PC-3 (cell line): ENCODE results near the gene STXBP1. TPM values are rescaled to one million over a fixed set of nuclear protein-coding genes. Genes with fewer than 3 reads are reported as not detected.

Experiments used
- ATAC-seq: fragments of 200-7000 bp; cut with Tn5 transposase; 2 replicates; pipeline ENCODE4 v1.9.1; 2020; ENCODE audit warnings: mild to moderate bottlenecking, moderate library complexity
- Bru-seq: library from RNA; stranded (reverse); fragments of 400-500 nt; gene quantifications from one replicate; lab custom pipeline; 2021; lab: Mats Ljungman, UMichigan
- BruChase-seq, 2 experiments: library from RNA; stranded (reverse); fragments of 400-500 nt; gene quantifications; one replicate each; lab custom pipeline; 2021; lab: Mats Ljungman, UMichigan
- BruUV-seq: library from RNA; stranded (reverse); fragments of 400-500 nt; replicated peaks from 2 replicates; lab custom pipeline; 2021; lab: Mats Ljungman, UMichigan
- CTCF ChIA-PET: fragments of 300-600 bp; sonication (Branson Sonifier 250); formaldehyde crosslinking; loops from one replicate; lab custom pipeline; 2022; ENCODE audit warnings: antibody characterized with exemption; lab: Charles Lee
- POLR2A ChIA-PET: fragments of 300-600 bp; sonication (Branson Sonifier 250); formaldehyde crosslinking; loops from one replicate; lab custom pipeline; 2022; ENCODE audit warnings: antibody characterized with exemption; ENCODE audit not compliant: unreplicated experiment; lab: Charles Lee
- DNase-seq: peaks from one replicate; pipeline ENCODE4 v3.0.0-alpha.2; 2015
- H2AFZ ChIP-seq: fragments of 300-600 bp; sonication (generic); 2 replicates; pipeline ENCODE4 v1.6.0; 2016; ENCODE audit warnings: antibody characterized with exemption, low read length
- H3F3A ChIP-seq: fragments of 300-600 bp; sonication (generic); one replicate; pipeline ENCODE4 v1.6.0; 2017; ENCODE audit warnings: antibody characterized with exemption, low read length, control low read depth, mild to moderate bottlenecking; ENCODE audit not compliant: unreplicated experiment
- H3K27ac ChIP-seq: fragments of 300-600 bp; sonication (generic); 2 replicates; pipeline ENCODE4 v1.5.1; 2016; ENCODE audit warnings: mild to moderate bottlenecking, low read length
- H3K27me3 ChIP-seq: fragments of 300-600 bp; sonication (generic); 2 replicates; pipeline ENCODE4 v1.6.1; 2016; ENCODE audit warnings: low read length, mixed read lengths
- H3K36me3 ChIP-seq: fragments of 300-600 bp; sonication (generic); 2 replicates; pipeline ENCODE4 v1.6.1; 2016; ENCODE audit warnings: low read depth, mixed run types, low read length, mixed read lengths
- H3K4me1 ChIP-seq: fragments of 300-600 bp; sonication (generic); 2 replicates; pipeline ENCODE4 v1.5.1; 2016; ENCODE audit warnings: low read length; ENCODE audit not compliant: insufficient read depth
- H3K4me2 ChIP-seq: fragments of 300-600 bp; sonication (generic); 2 replicates; pipeline ENCODE4 v1.6.0; 2016; ENCODE audit warnings: low read length
- H3K4me3 ChIP-seq: fragments of 300-600 bp; sonication (generic); 2 replicates; pipeline ENCODE4 v1.5.1; 2016; ENCODE audit warnings: mild to moderate bottlenecking, low read length, mixed read lengths
- H3K79me2 ChIP-seq: fragments of 300-600 bp; sonication (generic); 2 replicates; pipeline ENCODE4 v1.6.1; 2017; ENCODE audit warnings: low read length, mixed read lengths
- H3K9ac ChIP-seq: fragments of 300-600 bp; sonication (generic); 2 replicates; pipeline ENCODE4 v1.6.0; 2016; ENCODE audit warnings: mild to moderate bottlenecking, low read length
- H3K9me2 ChIP-seq: fragments of 300-600 bp; sonication (generic); replicated peaks from 2 replicates; pipeline ENCODE4 v1.6.1; 2016; ENCODE audit warnings: mixed run types, low read length, mixed read lengths
- H3K9me3 ChIP-seq: fragments of 300-600 bp; sonication (generic); 2 replicates; pipeline ENCODE4 v1.6.1; 2016; ENCODE audit warnings: low read length, mixed read lengths
- H4K20me1 ChIP-seq: fragments of 300-600 bp; sonication (generic); 2 replicates; pipeline ENCODE4 v1.6.1; 2016; ENCODE audit warnings: low read length, mixed read lengths
- EZH2 ChIP-seq: fragments of 300-600 bp; sonication (generic); IDR thresholded peaks from one replicate; pipeline ENCODE4 v1.6.1; 2017; ENCODE audit warnings: antibody characterized with exemption, mild to moderate bottlenecking, low read length; ENCODE audit not compliant: unreplicated experiment
- EZH2phosphoT487 ChIP-seq: fragments of 300-600 bp; sonication (generic); IDR thresholded peaks from 2 replicates; pipeline ENCODE4 v1.6.1; 2018; ENCODE audit warnings: mild to moderate bottlenecking, antibody characterized with exemption, low read length, borderline replicate concordance
- intact Hi-C: fragments of 100-400 bp; cut with micrococcal nuclease; formaldehyde crosslinking; loops from 2 replicates; pipeline ENCODE4 v1.9.0; 2023
- long read RNA-seq: library from polyadenylated mRNA; unstranded; transcript quantifications from one replicate; pipeline ENCODE4 v2.0.0, GENCODE V29; 2021; ENCODE audit not compliant: unreplicated experiment
- total RNA-seq: library from RNA; depleted of rRNA; stranded (reverse); fragments of >200 nt; gene quantifications from 2 replicates; pipeline ENCODE4 v1.2.3, GENCODE V29; 2014; rRNA removed
- TF ChIP-seq, protein P1 (sequence below): fragments of 300-600 bp; sonication (generic); conservative IDR thresholded peaks from 2 replicates; pipeline ENCODE4 v1.5.1; 2017; ENCODE audit warnings: antibody characterized with exemption, low read depth, mild to moderate bottlenecking, low read length

Gene STXBP1
- total RNA-seq (9.1 and 12.2 TPM in 2 replicates), Bru-seq, nascent RNA (percentile 54 among the genes with signal in this experiment), BruChase-seq, experiment 1, labeled RNA remaining after a 6-hour chase (percentile 61 among the genes with signal in this experiment), BruChase-seq, experiment 2, labeled RNA remaining after a 2-hour chase (percentile 55 among the genes with signal in this experiment)
- long read RNA-seq, transcript STXBP1-201 (19 exons, 3,765 nt): major isoform, 12 of 35 reads
- long read RNA-seq, partial matches to known transcripts: 16 of 35 reads
- long read RNA-seq, other reads (novel, unspliced or antisense): 4 of 35 reads

GRCh38 chr9:127611899-127612790 lies at the start of gene STXBP1:
STXBP1 (plus strand) TSS chr9:127612277; CDS start chr9:127612404, 127 bp downstream.
- H3K9me3 ChIP-seq: no peaks in the 10 kb centered on the region
- no peaks in the 10 kb centered on the region for H3F3A ChIP-seq
- H3K4me2 ChIP-seq: peak within 1 kb of the TSS; percentile 97
- POLR2A ChIA-PET: interaction anchor here (0.6 kb wide), 2 partner anchors 167 to 173 kb away, joined by 4 to 5 read pairs; partner anchors contain the start of gene CDK9
- no TSS peak for BruUV-seq
- no peak within 1 kb of the TSS for H3K27ac ChIP-seq
- DNase-seq (peak; percentile 82), ATAC-seq (peak; percentile 61)
- H3K9ac ChIP-seq: peak within 1 kb of the TSS; percentile 53
- no peaks in the 10 kb centered on the region for H3K36me3 ChIP-seq
- H3K9me2 ChIP-seq: no peaks in the 10 kb centered on the region
- peak within 1 kb of the TSS; percentile 95 for H3K4me3 ChIP-seq
- peak within 1 kb of the TSS; percentile 95 for H2AFZ ChIP-seq
- H4K20me1 ChIP-seq: no peaks in the 10 kb centered on the region
- CTCF ChIA-PET: interaction anchor here (0.5 kb wide), 1 partner anchor 123 kb away, joined by 4 read pairs; the partner anchor contains the start of gene TOR2A
- H3K27me3 ChIP-seq: no peaks in the 10 kb centered on the region
- no peak for TF ChIP-seq EZH2
- TF ChIP-seq, protein P1, sequence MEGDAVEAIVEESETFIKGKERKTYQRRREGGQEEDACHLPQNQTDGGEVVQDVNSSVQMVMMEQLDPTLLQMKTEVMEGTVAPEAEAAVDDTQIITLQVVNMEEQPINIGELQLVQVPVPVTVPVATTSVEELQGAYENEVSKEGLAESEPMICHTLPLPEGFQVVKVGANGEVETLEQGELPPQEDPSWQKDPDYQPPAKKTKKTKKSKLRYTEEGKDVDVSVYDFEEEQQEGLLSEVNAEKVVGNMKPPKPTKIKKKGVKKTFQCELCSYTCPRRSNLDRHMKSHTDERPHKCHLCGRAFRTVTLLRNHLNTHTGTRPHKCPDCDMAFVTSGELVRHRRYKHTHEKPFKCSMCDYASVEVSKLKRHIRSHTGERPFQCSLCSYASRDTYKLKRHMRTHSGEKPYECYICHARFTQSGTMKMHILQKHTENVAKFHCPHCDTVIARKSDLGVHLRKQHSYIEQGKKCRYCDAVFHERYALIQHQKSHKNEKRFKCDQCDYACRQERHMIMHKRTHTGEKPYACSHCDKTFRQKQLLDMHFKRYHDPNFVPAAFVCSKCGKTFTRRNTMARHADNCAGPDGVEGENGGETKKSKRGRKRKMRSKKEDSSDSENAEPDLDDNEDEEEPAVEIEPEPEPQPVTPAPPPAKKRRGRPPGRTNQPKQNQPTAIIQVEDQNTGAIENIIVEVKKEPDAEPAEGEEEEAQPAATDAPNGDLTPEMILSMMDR: no peak
- H3K79me2 ChIP-seq: peaks cover 17% of the 10 kb centered on the region
- H3K4me1 ChIP-seq: peaks cover 17% of the 10 kb centered on the region
- intact Hi-C loops: no loop called here

- ATAC-seq: no peak
- Histone ChIP-seq H3K27ac (peak overlapping the region; percentile 94), H3K4me1 (peaks cover 81% of the 10 kb centered on the region), H3K4me3 (peak overlapping the region; percentile 25; the same call in 1 of the 2 replicates), H3K79me2 (peaks cover 92% of the 10 kb centered on the region), H3K36me3 (peaks cover 21% of the 10 kb centered on the region), H2AFZ (no peak overlapping the region), H3K27me3 (no peaks in the 10 kb centered on the region), H3F3A (peaks cover 10% of the 10 kb centered on the region), H3K9ac (peak overlapping the region; percentile 60), H3K9me3 (no peaks in the 10 kb centered on the region), H3K9me2 (no peaks in the 10 kb centered on the region), H4K20me1 (no peaks in the 10 kb centered on the region), H3K4me2 (peak overlapping the region; percentile 74)
- TF ChIP-seq, protein P1: no peak
- TF ChIP-seq EZH2: no peak
- no peak for TF ChIP-seq EZH2phosphoT487
- POLR2A ChIA-PET: no interaction called here
- intact Hi-C loops: loop anchor here (2.0 kb wide), 1 partner anchor 16 kb away; no protein-coding TSS in a partner anchor
- no peak for DNase-seq
- TSS peak; percentile 66 for BruUV-seq
- CTCF ChIA-PET: interaction anchor here (0.7 to 1.1 kb wide), 3 partner anchors 17 to 27 kb away, joined by 3 to 8 read pairs (median 3); no protein-coding TSS in a partner anchor
These were observed 49.7 kb upstream of the STXBP1 start for GRCh38 chr9:127562279-127562796.
